ENCODE data around the gene TAMALIN. TPM values are rescaled to one million over a fixed set of nuclear protein-coding genes. Genes with fewer than 3 reads are reported as not detected.
A peak's percentile ranks its signal among the peaks of the same experiment; 100 is the strongest.

Gene TAMALIN
- total RNA-seq, 4 donors from 2014 or later, result 9.8 to 20.8 (median 14.5) TPM

GRCh38 chr12:52004042-52004648 is 2.6 kb upstream of the TAMALIN start:
- DNase-seq, result peak; percentile 56 to 59
- no peak for TF ChIP-seq POLR2A (IDR thresholded peaks at IDR 0.05)
- TF ChIP-seq, protein P1, sequence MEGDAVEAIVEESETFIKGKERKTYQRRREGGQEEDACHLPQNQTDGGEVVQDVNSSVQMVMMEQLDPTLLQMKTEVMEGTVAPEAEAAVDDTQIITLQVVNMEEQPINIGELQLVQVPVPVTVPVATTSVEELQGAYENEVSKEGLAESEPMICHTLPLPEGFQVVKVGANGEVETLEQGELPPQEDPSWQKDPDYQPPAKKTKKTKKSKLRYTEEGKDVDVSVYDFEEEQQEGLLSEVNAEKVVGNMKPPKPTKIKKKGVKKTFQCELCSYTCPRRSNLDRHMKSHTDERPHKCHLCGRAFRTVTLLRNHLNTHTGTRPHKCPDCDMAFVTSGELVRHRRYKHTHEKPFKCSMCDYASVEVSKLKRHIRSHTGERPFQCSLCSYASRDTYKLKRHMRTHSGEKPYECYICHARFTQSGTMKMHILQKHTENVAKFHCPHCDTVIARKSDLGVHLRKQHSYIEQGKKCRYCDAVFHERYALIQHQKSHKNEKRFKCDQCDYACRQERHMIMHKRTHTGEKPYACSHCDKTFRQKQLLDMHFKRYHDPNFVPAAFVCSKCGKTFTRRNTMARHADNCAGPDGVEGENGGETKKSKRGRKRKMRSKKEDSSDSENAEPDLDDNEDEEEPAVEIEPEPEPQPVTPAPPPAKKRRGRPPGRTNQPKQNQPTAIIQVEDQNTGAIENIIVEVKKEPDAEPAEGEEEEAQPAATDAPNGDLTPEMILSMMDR (IDR thresholded peaks at IDR 0.05), result peak; percentile 22 to 64 (median 50)
- WGBS, 2 donors, result 59 to 60% methylated on average over 5 of the region's 5 CpGs
- Histone ChIP-seq H3K9me3 (no peaks in the 10 kb centered on the region), H3K4me3 (replicated peaks in 1 of 3) (no peak overlapping the region), H3K27me3 (no peaks in the 10 kb centered on the region), H3K27ac (no peak overlapping the region), H3K4me1 (peaks cover 7 to 10% of the 10 kb centered on the region in 2 donors), H3K36me3 (no peaks in the 10 kb centered on the region)
- intact Hi-C loops (cut with DNase I), result no loop called here

DNA sequence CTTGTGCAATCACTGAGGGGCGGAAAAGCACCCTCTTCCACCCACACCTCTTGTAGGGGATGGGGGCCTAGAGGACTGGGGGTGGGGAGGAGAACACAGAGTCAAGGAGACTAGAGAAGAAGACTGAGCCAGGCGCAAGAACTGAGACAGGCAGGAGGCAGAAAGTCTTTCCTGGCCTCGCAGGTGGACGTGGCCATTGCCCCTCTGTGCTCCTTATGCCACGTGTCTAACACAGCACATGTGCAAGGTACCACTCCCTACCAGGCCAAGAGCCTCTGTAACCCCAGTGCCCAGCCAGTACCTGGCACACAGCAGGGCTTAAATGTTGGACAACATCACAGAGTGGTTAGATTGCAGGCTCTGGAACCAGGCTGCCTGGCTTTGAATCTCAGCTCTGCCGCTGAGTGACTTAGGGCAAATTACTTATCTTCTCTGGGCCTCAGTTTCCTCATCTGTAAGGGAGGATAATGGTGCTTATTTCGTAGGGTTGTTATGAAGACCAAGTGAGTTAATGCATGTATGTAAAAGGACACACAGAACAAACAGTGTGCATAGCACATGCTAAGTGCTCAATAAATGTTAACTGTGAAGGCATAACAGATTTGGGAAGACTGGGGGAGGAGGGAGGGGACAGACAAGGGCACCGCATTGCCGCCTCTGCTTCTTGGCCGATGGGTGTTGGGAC is 1.4 kb upstream of the TAMALIN start:
- no peaks in the 10 kb centered on the region for H3K27me3 ChIP-seq
- H3K4me3 ChIP-seq (replicated peaks in 1 of 3), result no peak overlapping the region
- H3K9me3 ChIP-seq, result no peaks in the 10 kb centered on the region
- intact Hi-C loops (cut with DNase I), result no loop called here
- DNase-seq, result no peak
- TF ChIP-seq, protein P1 (IDR thresholded peaks at IDR 0.05), result no peak
- TF ChIP-seq POLR2A (IDR thresholded peaks at IDR 0.05), result no peak
- peaks cover 7 to 11% of the 10 kb centered on the region in 2 donors for H3K4me1 ChIP-seq
- H3K27ac ChIP-seq, result no peak overlapping the region
- WGBS, 2 donors, result 84 to 87% methylated on average over 10 of the region's 10 CpGs
- H3K36me3 ChIP-seq, result no peaks in the 10 kb centered on the region

DNA sequence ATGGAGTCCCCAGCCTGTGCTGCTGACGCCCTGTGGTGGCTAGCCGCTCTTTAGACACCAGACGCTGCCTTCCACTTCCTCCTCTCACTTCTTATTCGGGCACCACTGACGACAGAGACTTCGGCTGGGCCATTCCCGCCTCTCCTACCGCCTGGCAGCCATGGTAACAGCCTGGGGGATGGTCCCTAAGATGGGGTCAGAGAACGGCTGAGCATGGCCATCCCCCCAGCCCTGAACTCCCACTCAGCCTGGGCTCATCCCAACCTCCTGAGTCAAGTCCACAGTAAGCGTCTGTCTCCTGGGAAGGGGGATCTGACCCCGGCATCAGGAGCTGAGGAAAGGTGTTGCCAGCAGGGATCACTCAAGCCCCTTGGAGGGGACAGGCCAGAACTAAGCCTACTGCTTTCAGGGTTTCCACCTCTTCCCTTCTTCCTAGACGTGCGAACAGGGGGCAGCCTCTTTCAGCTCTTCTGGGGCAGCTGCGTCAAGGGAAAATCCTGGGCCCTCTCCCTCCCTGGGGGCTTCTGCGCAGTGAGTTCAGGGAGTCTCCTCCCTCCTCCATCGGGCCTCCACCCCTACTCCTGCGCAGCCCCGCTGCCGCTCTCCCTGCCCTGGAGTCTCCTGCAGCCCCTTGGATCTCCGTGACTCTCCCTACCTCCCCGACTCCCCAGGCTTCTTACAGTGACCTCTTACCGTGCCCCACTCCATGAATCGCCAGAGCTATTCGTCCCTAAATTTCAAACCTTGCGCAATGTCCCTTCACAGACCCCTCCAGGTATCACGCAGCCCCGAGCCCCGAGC is 643 bp upstream of the TAMALIN start:
- H3K4me1 ChIP-seq, result peaks cover 7 to 18% of the 10 kb centered on the region in 2 donors
- intact Hi-C loops (cut with DNase I), result no loop called here
- DNase-seq, result peak in 1 of 2 donors; percentile 31
- WGBS, 2 donors, result 29 to 36% methylated on average over 22 to 28 of the region's 28 CpGs
- TF ChIP-seq, protein P1 (IDR thresholded peaks at IDR 0.05), result no peak
- no peak for TF ChIP-seq POLR2A (IDR thresholded peaks at IDR 0.05)
- H3K4me3 ChIP-seq (replicated peaks in 1 of 3), result peak overlapping the region in 1 of 3 donors; percentile 67
- H3K36me3 ChIP-seq, result no peaks in the 10 kb centered on the region
- H3K27me3 ChIP-seq, result no peaks in the 10 kb centered on the region
- H3K9me3 ChIP-seq, result no peaks in the 10 kb centered on the region
- H3K27ac ChIP-seq, result no peak overlapping the region

DNA sequence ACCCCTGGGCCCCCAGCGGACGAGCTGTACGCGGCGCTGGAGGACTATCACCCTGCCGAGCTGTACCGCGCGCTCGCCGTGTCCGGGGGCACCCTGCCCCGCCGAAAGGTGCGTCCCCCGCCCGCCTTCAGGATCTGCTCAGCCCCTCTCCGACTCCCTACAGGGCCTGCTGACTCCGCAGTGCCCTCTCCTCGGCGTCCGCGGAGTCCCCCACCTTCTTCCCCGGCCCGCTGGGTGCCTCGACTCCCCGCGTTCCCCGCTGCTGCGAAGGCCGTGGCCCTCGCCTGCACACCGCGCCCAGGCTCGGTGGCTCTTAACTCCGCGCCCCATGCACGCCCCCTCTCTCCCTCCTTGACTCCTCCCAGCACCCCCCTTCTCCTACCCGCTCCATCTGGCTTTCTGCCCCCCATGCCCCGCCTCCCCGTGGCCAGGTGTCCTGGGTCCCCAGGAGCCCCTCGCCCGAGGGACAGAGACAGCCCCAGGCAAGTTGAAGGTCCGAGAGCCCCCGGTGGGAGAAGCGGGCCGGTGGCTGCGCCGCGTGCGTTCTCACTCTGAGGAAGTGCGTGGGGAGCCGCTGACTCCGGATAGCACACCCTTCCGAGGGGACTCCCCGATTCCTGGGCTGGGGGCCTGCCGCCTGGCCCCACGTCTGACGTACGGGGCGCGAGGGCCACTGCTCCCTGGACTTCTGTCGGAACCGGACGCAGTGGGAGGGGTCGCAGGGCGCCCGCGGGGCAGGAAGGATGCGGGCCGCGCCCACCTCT is 594 bp downstream of the TAMALIN start:
- H3K4me3 ChIP-seq (replicated peaks in 1 of 3), result peak overlapping the region; percentile 22 to 67 (median 67)
- TF ChIP-seq POLR2A (IDR thresholded peaks at IDR 0.05), result no peak
- TF ChIP-seq, protein P1 (IDR thresholded peaks at IDR 0.05), result no peak
- peak overlapping the region; percentile 52 to 80 (median 78) for H3K27ac ChIP-seq
- H3K4me1 ChIP-seq, result peaks cover 7 to 21% of the 10 kb centered on the region in 2 donors
- no peaks in the 10 kb centered on the region for H3K27me3 ChIP-seq
- WGBS, 2 donors, result 5 to 7% methylated on average over 22 to 47 of the region's 72 CpGs
- no peaks in the 10 kb centered on the region for H3K9me3 ChIP-seq
- no peaks in the 10 kb centered on the region for H3K36me3 ChIP-seq
- intact Hi-C loops (cut with DNase I), result no loop called here
- peak; percentile 17 to 38 for DNase-seq

Data from thyroid gland (tissue), 4 donors.